NT2/D1 (cell line): ENCODE data around the gene LRRC71.

ENCODE experiments used
- SUZ12 ChIP-seq: IDR thresholded peaks from 2 replicates; pipeline ENCODE4 v1.6.1; 2011; ENCODE audit not compliant: insufficient read length, insufficient read depth; ENCODE audit errors: extremely low read depth
- YY1 ChIP-seq: IDR thresholded peaks from 2 replicates; pipeline ENCODE4 v1.6.1; 2011; ENCODE audit not compliant: insufficient read length, insufficient read depth
- ZNF274 ChIP-seq: IDR thresholded peaks from 2 replicates; pipeline ENCODE4 v1.6.1; 2011; ENCODE audit warnings: mild to moderate bottlenecking, low read depth, low read length

DNA sequence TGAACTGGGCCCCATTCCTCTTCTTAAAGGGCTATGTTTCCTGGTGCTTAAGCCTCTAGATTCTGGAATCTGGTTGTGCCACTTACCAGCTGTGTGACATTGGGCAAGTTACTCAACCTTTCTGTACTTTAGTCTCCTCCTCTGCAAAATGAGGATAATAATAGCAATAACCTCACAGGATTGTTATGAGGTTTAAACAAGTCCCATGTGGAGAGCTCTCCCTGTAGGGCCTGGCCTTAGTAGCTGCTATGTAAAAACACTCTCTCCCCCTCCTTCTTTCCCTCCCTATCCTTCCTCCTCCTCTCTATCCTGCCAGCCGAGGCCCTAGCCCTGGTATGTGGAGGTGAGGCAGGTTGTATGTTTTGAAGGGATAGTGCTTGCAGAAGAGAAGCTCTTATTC, 35.1 kb upstream of the LRRC71 start:
- TF ChIP-seq ZNF274: no peak
- no peak for TF ChIP-seq YY1
- TF ChIP-seq SUZ12: no peak
